AG04450 (cell line): ENCODE measurements around the gene PCBD2. TPM values are rescaled to one million over a fixed set of nuclear protein-coding genes. Genes with fewer than 3 reads are reported as not detected.

ENCODE experiments used
- CTCF ChIA-PET: fragments of 300-600, 350-600 bp; formaldehyde crosslinking; extraction: SDS; loops from one replicate; lab custom pipeline; 2022; ENCODE audit warnings: antibody characterized with exemption, inconsistent platforms; lab: Charles Lee
- POLR2A ChIA-PET: fragments of 350-600 bp; formaldehyde crosslinking; extraction: SDS; loops from one replicate; lab custom pipeline; 2021; ENCODE audit warnings: antibody characterized with exemption, inconsistent platforms; lab: Yijun Ruan, JAX
- DNase-seq: peaks from one replicate; pipeline ENCODE4 v3.0.0-alpha.2; 2011; ENCODE audit warnings: low read depth, low spot score
- H3K27ac ChIP-seq: one replicate; pipeline ENCODE4 v1.5.1; 2012; ENCODE audit warnings: low read depth, low read length, control low read depth
- H3K27me3 ChIP-seq: one replicate; pipeline ENCODE4 v1.6.0; 2012; ENCODE audit warnings: low read length; ENCODE audit not compliant: control insufficient read depth, insufficient read depth
- H3K4me3 ChIP-seq: 2 replicates; pipeline ENCODE4 v1.5.1; 2011; ENCODE audit warnings: mild to moderate bottlenecking, low read depth, low read length, control low read depth
- H3K9me3 ChIP-seq: 2 replicates; pipeline ENCODE4 v1.5.1; 2012; ENCODE audit warnings: low read length; ENCODE audit not compliant: control insufficient read depth, insufficient read depth
- polyA plus RNA-seq: library from polyadenylated mRNA; depleted of rRNA; stranded (reverse); fragments of >200 nt; gene quantifications from 2 replicates; pipeline ENCODE4 v1.2.3, GENCODE V29; 2011
- TF ChIP-seq, protein P1 (sequence below): IDR thresholded peaks from 2 replicates; pipeline ENCODE4 v1.5.1; 2011; ENCODE audit warnings: low read depth, low read length, control low read depth, inconsistent platforms

PCBD2 gene
- polyA plus RNA-seq, 1 experiment, result 4.8 TPM

GRCh38 chr5:134964359-134965270 is 59.7 kb downstream of the PCBD2 start:
- no peak for DNase-seq
- H3K9me3 ChIP-seq, result no peaks in the 10 kb centered on the region
- no peak overlapping the region for H3K4me3 ChIP-seq
- TF ChIP-seq, protein P1, sequence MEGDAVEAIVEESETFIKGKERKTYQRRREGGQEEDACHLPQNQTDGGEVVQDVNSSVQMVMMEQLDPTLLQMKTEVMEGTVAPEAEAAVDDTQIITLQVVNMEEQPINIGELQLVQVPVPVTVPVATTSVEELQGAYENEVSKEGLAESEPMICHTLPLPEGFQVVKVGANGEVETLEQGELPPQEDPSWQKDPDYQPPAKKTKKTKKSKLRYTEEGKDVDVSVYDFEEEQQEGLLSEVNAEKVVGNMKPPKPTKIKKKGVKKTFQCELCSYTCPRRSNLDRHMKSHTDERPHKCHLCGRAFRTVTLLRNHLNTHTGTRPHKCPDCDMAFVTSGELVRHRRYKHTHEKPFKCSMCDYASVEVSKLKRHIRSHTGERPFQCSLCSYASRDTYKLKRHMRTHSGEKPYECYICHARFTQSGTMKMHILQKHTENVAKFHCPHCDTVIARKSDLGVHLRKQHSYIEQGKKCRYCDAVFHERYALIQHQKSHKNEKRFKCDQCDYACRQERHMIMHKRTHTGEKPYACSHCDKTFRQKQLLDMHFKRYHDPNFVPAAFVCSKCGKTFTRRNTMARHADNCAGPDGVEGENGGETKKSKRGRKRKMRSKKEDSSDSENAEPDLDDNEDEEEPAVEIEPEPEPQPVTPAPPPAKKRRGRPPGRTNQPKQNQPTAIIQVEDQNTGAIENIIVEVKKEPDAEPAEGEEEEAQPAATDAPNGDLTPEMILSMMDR, result no peak
- ChIA-PET POLR2A (no interaction called here), CTCF (no interaction called here)
- H3K27me3 ChIP-seq, result no peaks in the 10 kb centered on the region
- H3K27ac ChIP-seq, result no peak overlapping the region

- DNase-seq, result no peak
- H3K27me3 ChIP-seq, result no peaks in the 10 kb centered on the region
- CTCF ChIA-PET, result no interaction called here
- POLR2A ChIA-PET, result no interaction called here
- H3K27ac ChIP-seq, result no peak overlapping the region
- H3K9me3 ChIP-seq, result no peaks in the 10 kb centered on the region
- TF ChIP-seq, protein P1, result no peak
- no peak overlapping the region for H3K4me3 ChIP-seq
Measured at GRCh38 chr5:134965271-134965825, 60.4 kb downstream of the PCBD2 start.

GRCh38 chr5:134967607-134968006 is 62.7 kb downstream of the PCBD2 start, which contains the start of gene CATSPER3:
TSS of gene CATSPER3 (plus strand) at chr5:134967907. CDS start at chr5:134967992, 85 bp downstream.
- no peak for DNase-seq
- H3K9me3 ChIP-seq, result no peaks in the 10 kb centered on the region
- no peaks in the 10 kb centered on the region for H3K27me3 ChIP-seq
- ChIA-PET CTCF (no interaction called here), POLR2A (no interaction called here)
- no peak within 1 kb of the TSS for H3K4me3 ChIP-seq
- no peak within 1 kb of the TSS for H3K27ac ChIP-seq
- TF ChIP-seq, protein P1, result no peak

- no peak overlapping the region for H3K27ac ChIP-seq
- H3K4me3 ChIP-seq, result no peak overlapping the region
- CTCF ChIA-PET, result no interaction called here
- POLR2A ChIA-PET, result no interaction called here
- no peaks in the 10 kb centered on the region for H3K27me3 ChIP-seq
- no peak for DNase-seq
- TF ChIP-seq, protein P1, result no peak
- H3K9me3 ChIP-seq, result no peaks in the 10 kb centered on the region
Measured at GRCh38 chr5:134968055-134968454, 63.1 kb downstream of the PCBD2 start.

GRCh38 chr5:134969166-134969565 is 64.2 kb downstream of the PCBD2 start:
- CTCF ChIA-PET, result no interaction called here
- Histone ChIP-seq H3K4me3 (no peak overlapping the region), H3K27me3 (no peaks in the 10 kb centered on the region), H3K9me3 (no peaks in the 10 kb centered on the region), H3K27ac (no peak overlapping the region)
- POLR2A ChIA-PET, result no interaction called here
- DNase-seq, result no peak
- TF ChIP-seq, protein P1, result no peak
